NCI-H1694 treated with DMSO at 0.1 percent for 48 hours (cell line): ENCODE data around the gene SYT7.
A peak's percentile ranks its signal among the peaks of the same experiment; 100 is the strongest.
"Not testable (repeated sequence)": the region's sequence is repeated elsewhere in the genome, so short reads cannot be mapped to it uniquely, and the experiment has no call there.

Experiments used
- DNase-seq: peaks from one replicate; lab custom pipeline; 2025; lab: John Stamatoyannopoulos, UW

Gene SYT7, protein sequence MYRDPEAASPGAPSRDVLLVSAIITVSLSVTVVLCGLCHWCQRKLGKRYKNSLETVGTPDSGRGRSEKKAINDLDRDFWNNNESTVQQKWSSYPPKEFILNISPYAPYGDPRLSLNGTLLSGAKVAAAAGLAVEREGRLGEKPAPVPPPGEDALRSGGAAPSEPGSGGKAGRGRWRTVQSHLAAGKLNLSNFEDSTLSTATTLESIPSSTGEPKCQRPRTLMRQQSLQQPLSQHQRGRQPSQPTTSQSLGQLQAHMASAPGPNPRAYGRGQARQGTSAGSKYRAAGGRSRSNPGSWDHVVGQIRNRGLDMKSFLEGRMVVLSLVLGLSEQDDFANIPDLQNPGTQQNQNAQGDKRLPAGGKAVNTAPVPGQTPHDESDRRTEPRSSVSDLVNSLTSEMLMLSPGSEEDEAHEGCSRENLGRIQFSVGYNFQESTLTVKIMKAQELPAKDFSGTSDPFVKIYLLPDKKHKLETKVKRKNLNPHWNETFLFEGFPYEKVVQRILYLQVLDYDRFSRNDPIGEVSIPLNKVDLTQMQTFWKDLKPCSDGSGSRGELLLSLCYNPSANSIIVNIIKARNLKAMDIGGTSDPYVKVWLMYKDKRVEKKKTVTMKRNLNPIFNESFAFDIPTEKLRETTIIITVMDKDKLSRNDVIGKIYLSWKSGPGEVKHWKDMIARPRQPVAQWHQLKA

DNA sequence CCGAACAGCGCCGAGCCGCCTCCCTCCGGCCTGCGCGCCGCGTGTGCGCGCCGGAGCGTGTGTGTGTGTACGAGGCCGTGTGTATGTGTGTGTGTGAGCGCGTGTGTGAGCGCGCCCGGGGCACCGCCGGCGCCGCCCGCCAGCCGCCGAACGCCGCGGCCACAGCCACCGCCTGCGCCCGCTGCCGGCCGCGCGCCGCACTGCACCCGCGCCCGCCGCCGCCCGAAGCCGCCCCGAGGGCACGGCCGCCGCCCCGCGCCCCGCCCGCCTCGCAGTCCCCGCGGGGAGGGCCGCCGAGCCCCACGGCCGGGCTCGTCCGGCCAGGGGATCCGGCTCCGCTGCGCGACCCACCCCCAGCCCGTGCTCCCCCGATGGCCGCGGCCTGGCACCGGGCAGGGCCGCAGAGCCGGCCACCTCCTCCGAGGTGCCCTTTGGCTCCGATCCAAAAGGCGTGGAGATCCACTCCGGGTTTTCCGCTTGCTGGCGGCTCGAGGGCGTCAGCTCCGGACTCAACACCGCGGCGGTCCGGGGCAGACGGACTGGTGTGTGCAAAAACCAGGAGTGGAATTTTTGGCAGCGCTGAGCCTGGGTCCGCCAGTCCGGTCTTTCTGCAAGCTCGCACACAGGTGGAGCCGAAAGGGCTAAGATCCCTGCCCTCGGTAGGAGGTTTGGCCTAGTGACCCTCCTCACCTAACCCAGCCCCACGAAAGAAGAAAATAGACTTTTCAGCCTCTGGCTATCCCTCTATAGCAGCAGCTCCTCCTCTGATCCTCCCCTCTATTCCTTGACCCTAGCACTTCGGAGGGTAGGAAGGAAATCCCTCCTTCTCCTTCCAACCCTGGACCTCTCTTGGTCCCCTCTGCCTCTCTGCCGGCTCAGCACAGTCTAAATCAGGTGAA is at the start of gene SYT7:
SYT7 (minus strand) TSS at position 47 of the 899 bp plus-strand sequence. CDS start 256 bp downstream, outside the sequence.
- peak; percentile 72 for DNase-seq

DNA sequence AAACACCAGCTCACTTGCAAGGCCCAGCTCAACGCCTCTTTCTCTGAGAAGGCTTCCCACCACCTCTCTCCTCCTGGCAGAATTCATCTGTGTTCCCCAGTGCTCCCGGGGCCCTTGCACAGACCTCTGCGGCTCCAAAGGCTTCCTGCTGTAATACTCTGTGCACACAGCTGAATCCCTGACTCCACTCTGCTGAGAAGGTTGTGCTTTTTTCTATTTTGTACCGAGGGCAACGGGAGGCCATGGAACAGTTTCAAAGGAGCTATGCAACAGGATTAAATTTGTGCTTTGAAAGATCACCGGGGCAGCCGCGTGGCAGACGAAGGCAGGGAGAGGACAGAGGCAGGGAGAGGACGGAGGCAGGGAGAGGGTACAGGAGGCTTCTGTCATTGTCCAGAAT is 49.2 kb upstream of the SYT7 start:
- no peak for DNase-seq

DNA sequence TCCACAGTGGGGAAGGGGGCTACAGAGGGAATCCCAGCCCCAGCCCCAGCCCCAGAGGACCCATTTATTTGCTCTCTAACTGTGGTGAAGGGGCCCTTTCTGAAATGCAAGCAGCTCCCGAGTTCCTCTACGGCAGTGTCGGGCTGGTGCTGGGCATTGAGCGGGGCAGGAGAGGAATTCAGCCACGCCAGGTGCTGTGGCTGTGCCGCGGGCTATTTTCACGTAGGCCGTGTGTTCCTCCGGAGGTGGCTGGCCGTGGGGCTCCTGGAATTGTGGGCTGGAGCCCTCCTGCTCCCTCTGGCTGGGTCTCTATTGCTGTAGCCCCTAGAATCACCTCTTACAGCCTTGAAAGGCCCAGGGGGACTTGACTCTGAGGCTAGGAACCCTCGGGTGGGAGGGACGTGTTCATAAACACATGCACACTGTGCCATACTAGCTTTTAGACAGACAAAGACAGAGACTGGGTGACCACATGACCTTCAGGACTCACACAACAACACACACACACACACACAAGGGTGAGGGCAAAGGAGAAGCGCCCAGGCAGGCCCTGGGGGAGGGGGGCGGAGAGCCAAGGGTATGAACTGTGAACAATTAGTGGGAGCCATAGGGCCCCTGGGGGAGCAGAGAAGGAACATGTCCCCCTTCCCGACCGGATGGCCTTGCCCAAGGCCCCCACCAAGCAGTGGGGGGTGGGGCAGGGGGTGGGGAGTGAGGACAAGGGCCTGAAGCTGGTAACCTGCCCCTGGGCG is 48.4 kb upstream of the SYT7 start:
- DNase-seq, result no peak

DNA sequence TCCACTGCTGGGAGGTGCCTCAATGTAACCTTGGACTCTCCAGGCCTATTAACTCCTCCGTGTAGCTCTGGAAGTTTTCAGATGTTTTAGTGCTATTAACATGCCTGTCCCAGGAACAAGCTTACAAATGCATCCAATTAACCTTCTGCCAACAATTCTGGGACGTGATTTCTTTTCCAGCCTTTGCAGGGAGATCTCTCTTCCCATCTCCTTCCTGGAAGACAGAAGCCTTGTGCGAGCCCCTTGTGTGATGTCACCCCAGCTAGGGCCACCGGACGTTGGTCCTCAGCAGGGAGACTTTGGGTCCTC is 47.7 kb upstream of the SYT7 start:
- no peak for DNase-seq

DNA sequence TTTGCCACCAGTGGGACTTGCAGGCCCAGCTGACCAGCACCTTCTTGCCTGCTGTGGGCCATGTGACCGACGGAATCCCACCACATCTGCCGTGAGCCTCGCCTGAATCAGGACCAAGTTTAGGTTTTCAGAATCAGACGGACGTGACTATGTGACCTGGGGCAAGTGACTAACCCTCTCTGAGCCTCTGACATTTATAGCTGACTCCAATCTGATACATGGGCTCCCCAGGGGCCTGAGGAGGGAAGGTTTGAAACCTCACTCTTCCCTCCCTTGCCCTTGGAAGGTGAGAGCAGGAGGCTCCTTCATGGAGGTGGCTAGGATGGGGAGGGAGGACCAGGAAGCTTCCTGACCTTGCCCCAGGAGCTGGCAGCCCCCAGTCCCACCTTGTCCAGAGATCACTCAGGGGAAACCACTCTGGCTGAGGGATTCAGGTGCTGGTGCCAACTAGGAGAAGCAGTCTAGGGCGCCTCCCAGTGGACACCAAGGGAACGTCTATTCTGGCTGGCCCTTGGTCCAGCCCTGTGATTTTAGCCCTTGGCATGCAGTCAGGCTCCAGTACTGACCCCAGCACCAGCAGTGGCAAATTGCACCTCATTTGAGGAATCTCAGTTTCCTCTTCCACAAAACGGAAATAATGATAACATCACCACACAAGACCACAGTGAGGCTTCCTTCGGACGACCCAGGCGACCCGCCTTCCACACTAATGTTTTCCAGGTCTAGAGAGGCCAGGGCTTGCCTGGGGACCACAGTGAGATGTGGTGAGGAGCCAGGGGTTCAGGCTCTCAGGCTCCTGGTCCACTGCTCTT is 47.2 kb upstream of the SYT7 start:
- peak; percentile 50 for DNase-seq

DNA sequence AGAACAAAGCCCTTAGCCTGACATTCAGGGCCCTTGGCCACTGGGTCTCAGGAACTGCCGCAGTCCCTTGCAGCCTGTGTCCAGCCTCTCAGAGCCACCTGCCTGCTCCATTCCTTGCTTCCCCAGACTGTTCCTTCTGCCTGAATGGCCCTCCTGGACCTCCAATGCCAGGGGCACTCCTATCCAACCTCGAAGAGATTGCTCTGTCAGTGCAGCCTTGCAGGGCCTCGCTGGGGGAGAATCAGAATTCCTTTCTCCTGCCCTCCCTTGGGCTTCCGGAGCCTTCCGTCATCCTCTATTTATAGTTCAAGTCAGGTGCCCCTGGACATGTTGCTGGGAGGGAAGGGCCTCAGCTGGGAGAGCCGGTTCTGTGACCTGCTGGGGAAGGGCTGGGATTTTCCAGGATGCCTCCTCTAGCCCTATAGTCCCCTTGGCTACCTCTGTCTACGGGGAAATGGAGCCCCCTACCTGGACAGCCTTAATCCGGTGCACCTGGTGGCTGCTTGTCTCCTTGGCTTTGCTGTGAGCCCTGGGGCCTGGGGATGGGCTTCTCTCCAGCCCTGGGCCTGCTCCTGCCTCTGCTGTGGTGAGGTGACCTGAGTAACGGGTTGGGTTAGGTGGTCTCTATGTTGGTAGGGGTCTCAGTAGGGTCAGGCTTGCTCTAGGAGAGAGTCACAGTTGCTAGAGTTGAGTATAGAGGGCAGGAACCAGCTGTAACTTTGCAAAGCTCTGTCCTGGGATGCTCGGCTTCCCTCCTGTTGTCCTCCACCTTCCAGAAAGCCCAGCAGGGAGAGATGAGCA is 45.9 kb upstream of the SYT7 start:
- DNase-seq, result no peak

DNA sequence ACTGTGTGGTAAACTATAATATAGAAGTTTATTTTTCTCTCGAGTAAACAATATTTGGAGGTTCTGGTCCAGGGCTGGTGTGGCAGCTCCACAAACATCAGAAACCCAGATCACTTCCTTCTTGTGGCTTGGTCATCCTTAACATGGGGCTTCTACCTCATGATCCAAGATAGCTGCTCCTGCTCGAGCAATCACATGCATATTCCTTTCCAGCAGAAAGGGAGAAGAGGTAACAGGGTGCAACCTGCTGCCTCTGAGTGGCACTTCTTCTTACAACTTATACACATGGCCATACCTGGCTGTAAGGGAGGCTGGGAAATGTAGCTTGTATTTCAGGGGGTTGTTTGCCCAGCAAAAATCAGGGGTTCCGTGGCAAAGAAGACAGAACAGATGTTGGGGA is 44.6 kb upstream of the SYT7 start:
- no peak for DNase-seq

DNA sequence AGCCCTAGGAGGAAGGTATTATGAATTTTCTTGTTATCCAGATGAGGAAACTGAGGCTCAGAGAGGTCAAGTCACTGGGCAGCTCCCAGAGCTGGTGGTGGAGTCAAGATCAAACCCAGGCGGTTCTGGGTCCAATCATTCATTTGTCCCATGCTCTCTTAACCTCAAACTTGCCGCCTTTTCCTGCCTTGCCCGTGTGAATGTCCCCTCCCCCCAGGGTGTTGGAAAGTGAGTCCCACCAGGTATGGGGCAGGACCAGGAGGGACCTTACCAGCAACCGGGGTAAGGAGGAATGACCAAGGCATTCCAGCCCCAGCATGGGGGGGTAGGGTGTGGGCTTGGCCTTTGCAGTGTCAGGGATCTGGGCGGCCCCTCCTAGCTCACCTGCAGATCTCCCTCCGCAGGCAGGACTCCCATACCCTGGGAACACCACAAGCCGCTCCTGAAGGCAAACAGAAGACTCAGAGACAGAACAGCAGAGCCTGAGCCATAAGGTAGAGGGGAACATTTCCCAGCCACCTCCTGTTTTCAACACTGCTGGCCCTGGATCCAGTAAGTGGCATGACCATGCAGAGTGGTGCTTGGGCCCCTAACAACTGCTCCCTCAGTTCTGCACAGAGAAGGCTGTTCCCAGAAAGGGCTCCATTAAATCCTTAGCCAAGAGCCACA is 41.2 kb upstream of the SYT7 start:
- DNase-seq, result no peak

DNA sequence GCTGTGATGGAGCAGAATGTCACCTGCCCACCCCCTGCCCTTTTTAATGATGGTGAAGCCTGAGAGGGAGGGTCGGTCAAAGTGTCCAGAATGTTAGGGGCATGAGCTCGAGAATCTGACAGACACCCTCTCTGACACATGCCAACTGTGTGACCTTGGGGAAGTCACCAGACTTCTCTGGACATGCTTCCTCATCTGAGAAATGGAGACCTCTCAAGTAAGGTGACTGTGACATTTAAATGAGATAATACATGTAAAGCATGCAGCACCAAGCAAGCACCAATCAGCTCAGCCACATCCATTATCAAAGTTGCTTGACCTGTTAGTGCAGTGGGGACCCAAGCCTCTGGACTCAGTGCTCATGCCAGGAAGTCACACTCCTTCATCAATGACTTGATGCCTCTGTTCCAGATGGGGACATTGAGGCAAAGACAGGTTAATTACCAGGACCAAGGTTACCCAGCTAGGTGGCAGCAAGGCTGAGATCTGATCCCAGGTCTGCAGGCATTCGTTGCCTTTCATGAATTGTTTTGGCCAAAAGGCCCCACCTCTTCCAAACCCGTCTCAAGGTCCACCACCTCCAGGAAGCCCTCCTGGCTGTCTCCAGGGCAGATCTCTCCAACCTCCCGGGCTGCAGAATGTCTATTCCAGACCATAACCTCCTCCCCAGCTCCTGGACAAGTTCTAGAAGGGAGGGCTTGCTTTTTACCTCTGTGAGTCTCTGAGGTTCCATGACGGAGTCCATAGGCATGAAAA is 38.8 kb upstream of the SYT7 start:
- DNase-seq, result no peak

DNA sequence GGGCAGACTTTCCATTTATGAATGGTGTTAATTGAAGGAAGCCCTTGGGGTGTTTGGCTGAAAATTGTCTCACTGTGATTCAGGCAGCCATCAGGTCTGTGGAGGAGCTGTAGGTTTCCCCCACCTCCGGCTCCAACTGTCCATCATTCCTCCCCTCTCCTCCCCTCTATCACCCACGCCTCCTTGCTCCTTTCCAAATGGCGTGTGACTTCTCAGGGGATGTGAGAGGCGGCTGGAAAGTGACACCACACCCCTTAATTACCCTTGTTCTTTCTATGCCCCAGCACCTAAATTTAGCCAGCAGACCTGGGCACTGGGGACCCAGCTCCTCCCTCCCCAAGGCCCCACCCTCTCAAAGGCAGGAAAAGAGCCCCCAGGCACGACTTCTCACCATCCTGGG is 38.1 kb upstream of the SYT7 start:
- no peak for DNase-seq

DNA sequence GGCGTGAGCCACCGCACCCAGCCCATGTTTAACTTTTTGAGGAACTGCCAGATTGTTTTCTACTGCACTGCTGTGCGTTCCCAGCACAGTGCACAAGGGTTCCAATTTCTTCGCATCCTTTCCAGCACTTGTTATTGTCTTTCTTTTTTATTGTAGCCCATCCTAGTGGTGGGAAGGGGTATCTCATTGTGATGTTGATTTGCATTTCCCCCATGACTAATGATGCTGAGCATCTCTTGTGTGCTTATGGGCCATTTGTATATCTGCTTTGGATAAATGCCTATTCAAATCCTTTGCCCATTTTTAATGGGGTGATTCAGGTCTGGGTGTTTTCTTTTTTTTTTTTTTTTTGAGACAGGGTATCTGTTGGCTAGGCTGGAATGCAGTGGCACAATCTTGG is 36.6 kb upstream of the SYT7 start:
- DNase-seq, result no peak

DNA sequence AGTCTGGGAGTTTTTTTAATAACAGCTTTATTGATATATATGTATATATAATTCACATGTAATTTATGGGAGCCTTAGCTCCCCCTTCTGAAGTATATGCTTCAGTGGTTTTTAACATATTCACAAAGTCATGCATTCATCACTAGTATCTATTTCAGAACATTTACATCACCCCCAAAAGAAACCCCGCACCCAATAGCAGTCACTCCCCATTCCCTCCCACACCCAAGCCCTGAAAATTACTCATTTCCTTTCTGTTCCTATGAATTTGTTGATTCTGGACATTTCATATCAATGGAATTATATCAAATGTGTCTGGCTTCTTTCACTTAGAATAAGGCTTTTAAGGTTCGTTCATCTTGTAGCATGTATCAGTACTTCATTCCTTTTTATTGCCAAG is 35.6 kb upstream of the SYT7 start:
- DNase-seq, result no peak

DNA sequence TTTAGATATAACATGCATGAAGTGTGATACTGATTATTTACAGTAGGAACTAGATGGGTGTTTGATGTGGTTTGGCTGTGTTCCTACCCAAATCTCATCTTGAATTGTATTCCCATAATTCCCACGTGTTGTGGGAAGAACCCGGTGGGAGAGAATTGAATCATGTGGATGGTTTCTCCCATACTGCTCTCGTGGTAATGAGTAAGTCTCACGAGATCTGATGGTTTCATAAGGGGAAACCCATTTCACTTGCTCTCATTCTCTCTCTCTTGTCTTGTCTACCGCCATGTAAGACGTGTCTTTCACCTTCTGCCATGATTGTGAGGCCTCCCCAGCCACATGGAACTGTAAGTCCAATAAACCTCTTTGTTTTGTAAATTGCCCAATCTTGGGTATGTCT is 33.9 kb upstream of the SYT7 start:
- DNase-seq, result not testable (repeated sequence)

DNA sequence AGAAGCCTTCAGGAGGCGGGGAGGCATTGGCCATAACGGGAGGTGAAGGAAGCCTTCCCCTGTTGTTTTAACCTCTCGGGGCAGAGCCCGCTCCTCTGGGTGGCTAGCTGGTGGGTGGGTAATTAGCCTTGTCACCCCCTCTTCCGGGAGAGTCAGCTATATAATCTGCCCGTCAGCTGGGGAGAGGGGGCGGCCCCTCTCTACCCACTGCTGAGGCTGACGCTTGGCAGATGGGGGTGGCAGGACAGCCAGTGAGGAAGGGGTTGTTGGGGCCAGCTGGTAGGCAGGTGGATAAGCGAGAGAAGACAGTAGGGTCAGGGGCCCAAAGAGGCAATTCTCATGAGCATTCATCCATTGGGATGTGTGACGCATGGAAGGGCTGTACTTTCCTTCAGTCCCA is 33.0 kb upstream of the SYT7 start:
- DNase-seq, result no peak

DNA sequence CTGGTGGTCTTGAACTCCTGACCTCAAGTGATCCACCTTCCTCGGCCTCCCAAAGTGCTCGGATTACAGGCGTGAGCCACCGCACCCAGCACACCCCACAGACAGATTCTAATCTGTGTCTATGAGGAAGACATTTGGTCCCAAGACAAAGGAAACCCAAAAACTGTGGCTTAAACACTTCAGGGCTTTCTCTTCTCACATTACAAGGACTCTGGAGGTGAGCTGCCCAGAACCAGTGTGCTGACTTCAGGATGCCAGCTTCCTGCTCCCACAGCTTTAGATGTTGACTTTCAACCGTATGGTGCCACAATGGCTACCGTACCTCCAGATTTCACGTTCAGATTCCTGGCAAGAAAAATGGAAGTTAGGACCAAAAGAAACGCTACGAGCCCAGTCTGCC is 32.2 kb upstream of the SYT7 start:
- no peak for DNase-seq

DNA sequence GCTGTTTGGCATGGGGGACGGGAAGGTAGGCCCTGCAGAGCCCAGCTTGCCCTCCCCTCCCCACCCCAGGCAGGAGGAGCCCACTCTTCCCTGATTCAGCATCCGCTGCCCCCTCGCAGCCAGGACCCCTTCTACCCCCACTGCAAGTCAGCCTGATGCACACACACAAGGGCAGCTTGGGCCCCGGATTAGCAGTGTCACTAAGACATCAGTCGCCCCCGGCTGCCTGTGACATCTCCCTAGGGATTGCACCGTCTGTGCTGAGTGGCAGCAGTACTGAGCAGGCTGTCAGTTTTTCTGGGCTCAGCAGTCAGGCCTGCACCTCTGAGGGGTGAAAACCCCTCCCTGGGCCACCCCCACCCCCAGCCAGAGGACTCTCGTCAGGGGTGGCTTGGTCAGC is 30.4 kb upstream of the SYT7 start:
- peak; percentile 76 for DNase-seq

DNA sequence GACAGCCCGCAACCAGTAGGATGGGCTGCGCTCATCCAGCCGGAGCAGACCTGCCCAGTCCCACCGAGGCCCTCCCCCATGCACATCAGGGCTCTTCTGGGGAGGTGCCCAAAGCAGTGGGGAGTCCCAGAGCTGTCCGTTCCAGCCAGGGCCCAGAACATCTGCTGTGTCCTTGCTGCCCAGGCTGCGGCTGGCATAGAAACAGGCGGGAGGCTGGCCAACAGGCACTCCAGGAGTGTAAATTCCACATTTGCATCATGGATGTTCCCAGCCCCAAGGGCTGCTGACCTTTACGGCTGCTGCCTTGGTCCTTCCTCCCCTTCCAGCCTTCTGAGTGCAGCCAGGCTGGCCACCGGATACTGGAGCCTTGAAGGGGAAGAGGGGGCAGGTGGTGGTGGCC is 30.0 kb upstream of the SYT7 start:
- no peak for DNase-seq

DNA sequence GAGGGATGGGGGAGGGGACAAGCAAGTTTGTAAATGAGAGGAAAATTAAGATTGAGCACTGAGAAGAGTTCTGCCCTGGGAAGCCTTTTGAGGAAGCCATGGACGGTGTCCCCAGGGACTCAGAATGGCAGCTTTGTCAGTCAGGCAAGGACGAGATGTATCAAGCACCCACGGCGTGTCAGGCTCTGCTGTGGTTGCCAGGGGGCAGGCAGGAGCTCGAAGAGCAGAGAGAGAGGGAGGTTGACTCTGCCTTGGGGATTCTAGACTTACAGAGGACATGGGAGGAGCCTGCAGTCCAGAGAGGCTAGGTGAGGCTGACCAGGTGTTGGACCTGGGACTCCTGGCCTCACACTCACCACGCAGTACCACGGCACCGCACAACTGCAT is 29.1 kb upstream of the SYT7 start:
- peak; percentile 48 for DNase-seq
